Osteoblast (primary cell): ENCODE data around the gene CATSPERD. TPM values are rescaled to one million over a fixed set of nuclear protein-coding genes. Genes with fewer than 3 reads are reported as not detected.

Source experiments
- DNase-seq: peaks from one replicate; pipeline ENCODE4 v3.0.0; 2011; ENCODE audit warnings: low spot score, mixed read lengths; ENCODE audit not compliant: insufficient read length; ENCODE audit errors: missing footprints
- H2AFZ ChIP-seq: 2 replicates; pipeline ENCODE4 v1.6.0; 2011; ENCODE audit warnings: mild to moderate bottlenecking, low read length
- H3K27ac ChIP-seq: 2 replicates; pipeline ENCODE4 v1.5.1; 2011; ENCODE audit warnings: mild to moderate bottlenecking, low read depth, low read length, moderate library complexity
- H3K27me3 ChIP-seq: 2 replicates; pipeline ENCODE4 v1.6.0; 2012; ENCODE audit warnings: mild to moderate bottlenecking, control low read depth, inconsistent platforms, low read length, moderate library complexity; ENCODE audit not compliant: insufficient read depth
- H3K36me3 ChIP-seq: 2 replicates; pipeline ENCODE4 v1.5.1; 2011; ENCODE audit warnings: mild to moderate bottlenecking, low read length, control low read depth, moderate library complexity; ENCODE audit not compliant: insufficient read depth
- H3K4me1 ChIP-seq: 2 replicates; pipeline ENCODE4 v1.5.1; 2011; ENCODE audit warnings: mild to moderate bottlenecking, low read length, control low read depth, moderate library complexity; ENCODE audit not compliant: insufficient read depth
- H3K4me2 ChIP-seq: 2 replicates; pipeline ENCODE4 v1.6.0; 2011; ENCODE audit warnings: mild to moderate bottlenecking, low read length; ENCODE audit not compliant: insufficient read depth
- H3K4me3 ChIP-seq: fragments of 200-600 bp; sonication (generic); 3 replicates; pipeline ENCODE4 v1.5.1; 2012; ENCODE audit warnings: mild to moderate bottlenecking, low read length, inconsistent platforms; ENCODE audit not compliant: insufficient read depth
- H3K79me2 ChIP-seq: 2 replicates; pipeline ENCODE4 v1.6.0; 2012; ENCODE audit warnings: mild to moderate bottlenecking, low read length, control low read depth, inconsistent platforms; ENCODE audit not compliant: insufficient read depth
- H3K9me3 ChIP-seq: 2 replicates; pipeline ENCODE4 v1.5.1; 2011; ENCODE audit warnings: low read depth, low read length, control low read depth
- H4K20me1 ChIP-seq: 2 replicates; pipeline ENCODE4 v1.6.0; 2012; ENCODE audit warnings: mild to moderate bottlenecking, low read length, control low read depth; ENCODE audit not compliant: insufficient read depth
- total RNA-seq: library from RNA; depleted of rRNA; stranded (reverse); fragments of >200 nt; gene quantifications from 2 replicates; pipeline ENCODE4 v1.2.3, GENCODE V29; 2012
- TF ChIP-seq, protein P1 (sequence below): IDR thresholded peaks from 2 replicates; pipeline ENCODE4 v1.5.1; 2011; ENCODE audit warnings: mild to moderate bottlenecking, low read depth, low read length, moderate library complexity; ENCODE audit errors: extremely low read depth

Gene CATSPERD
- total RNA-seq, 1 donor = under 0.01 TPM

DNA sequence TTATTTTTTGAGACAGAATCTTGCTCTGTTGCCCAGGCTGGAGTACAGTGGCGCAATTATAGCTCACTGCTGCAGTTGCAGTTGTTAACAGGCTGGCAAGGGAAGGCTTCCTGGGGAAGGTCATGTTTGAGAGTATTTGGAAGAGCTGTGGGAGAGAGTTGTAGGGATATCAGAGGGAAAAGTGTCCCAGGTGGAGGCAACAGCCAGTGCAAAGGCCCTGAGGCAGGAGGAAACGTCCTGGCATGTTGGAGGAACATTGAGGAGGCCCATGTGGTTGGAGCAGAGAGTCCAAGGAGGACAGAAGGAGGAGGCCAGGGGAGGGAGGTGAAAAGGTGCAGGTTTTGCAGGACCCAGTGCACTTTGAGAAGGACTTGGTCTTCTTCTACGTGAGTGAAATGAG is 72.8 kb downstream of the CATSPERD start:
- H3K4me1 ChIP-seq = peaks cover 4% of the 10 kb centered on the region
- peaks cover 15% of the 10 kb centered on the region for H3K36me3 ChIP-seq
- no peak overlapping the region for H2AFZ ChIP-seq
- H4K20me1 ChIP-seq = peaks cover 9% of the 10 kb centered on the region
- no peak overlapping the region for H3K27ac ChIP-seq
- H3K4me2 ChIP-seq = no peak overlapping the region
- H3K9me3 ChIP-seq = no peaks in the 10 kb centered on the region
- no peak overlapping the region for H3K4me3 ChIP-seq
- TF ChIP-seq, protein P1, sequence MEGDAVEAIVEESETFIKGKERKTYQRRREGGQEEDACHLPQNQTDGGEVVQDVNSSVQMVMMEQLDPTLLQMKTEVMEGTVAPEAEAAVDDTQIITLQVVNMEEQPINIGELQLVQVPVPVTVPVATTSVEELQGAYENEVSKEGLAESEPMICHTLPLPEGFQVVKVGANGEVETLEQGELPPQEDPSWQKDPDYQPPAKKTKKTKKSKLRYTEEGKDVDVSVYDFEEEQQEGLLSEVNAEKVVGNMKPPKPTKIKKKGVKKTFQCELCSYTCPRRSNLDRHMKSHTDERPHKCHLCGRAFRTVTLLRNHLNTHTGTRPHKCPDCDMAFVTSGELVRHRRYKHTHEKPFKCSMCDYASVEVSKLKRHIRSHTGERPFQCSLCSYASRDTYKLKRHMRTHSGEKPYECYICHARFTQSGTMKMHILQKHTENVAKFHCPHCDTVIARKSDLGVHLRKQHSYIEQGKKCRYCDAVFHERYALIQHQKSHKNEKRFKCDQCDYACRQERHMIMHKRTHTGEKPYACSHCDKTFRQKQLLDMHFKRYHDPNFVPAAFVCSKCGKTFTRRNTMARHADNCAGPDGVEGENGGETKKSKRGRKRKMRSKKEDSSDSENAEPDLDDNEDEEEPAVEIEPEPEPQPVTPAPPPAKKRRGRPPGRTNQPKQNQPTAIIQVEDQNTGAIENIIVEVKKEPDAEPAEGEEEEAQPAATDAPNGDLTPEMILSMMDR = no peak
- H3K79me2 ChIP-seq = peaks cover 12% of the 10 kb centered on the region
- H3K27me3 ChIP-seq = no peaks in the 10 kb centered on the region
- no peak for DNase-seq

DNA sequence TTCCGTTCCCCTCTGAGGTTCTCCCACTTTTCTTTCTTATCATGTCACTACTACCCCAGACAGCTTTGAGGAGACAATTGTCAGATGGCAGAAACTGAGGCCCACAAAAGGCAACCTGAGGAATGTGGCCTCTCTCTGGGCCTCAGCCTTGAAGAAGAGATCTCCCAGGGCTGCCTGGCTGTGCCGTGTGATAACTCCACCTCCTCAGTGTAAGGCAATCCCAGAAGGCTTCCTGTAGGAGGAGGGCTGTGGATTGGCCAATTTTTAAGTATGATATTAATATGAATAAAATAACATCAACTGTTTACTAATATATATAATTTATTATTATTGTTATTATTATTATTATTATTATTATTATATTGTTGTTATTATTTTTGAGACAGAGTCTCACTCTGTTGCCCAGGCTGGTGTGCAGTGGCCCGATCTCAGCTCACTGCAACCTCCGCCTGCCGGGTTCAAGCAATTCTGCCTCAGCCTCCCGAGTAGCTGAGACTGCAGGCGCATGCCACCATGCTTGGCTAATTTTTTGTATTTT is 75.0 kb downstream of the CATSPERD start:
- TF ChIP-seq, protein P1 = no peak
- Histone ChIP-seq H3K4me3 (no peak overlapping the region), H2AFZ (no peak overlapping the region), H3K4me1 (no peaks in the 10 kb centered on the region), H3K4me2 (no peak overlapping the region), H3K79me2 (peaks cover 3% of the 10 kb centered on the region), H3K9me3 (no peaks in the 10 kb centered on the region), H3K27ac (no peak overlapping the region), H4K20me1 (no peaks in the 10 kb centered on the region), H3K27me3 (no peaks in the 10 kb centered on the region), H3K36me3 (no peaks in the 10 kb centered on the region)
- peak; percentile 46 for DNase-seq

DNA sequence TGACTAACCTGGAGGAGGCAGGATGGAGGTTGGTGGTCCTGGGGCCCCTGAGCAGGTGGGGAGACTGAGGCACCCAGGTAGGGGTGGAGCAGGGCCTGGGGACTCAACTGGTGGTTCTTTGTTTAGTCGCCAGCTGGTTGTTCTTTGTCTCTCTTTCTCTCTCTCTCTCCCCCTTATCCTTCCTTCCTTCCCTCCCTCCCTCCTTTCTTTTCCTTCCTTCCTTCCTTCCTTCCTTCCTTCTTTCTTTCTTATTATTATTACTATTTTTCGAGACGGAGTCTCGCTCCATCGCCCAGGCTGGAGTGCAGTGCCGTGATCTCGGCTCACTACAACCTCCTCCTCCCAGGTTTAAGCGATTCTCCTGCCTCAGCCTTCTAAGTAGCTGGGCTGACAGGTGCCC is 77.8 kb downstream of the CATSPERD start:
- no peak overlapping the region for H2AFZ ChIP-seq
- H3K4me3 ChIP-seq = no peak overlapping the region
- H3K4me1 ChIP-seq = no peaks in the 10 kb centered on the region
- H4K20me1 ChIP-seq = no peaks in the 10 kb centered on the region
- DNase-seq = no peak
- H3K9me3 ChIP-seq = no peaks in the 10 kb centered on the region
- H3K27ac ChIP-seq = no peak overlapping the region
- no peak overlapping the region for H3K4me2 ChIP-seq
- no peaks in the 10 kb centered on the region for H3K36me3 ChIP-seq
- H3K79me2 ChIP-seq = no peaks in the 10 kb centered on the region
- H3K27me3 ChIP-seq = peaks cover 6% of the 10 kb centered on the region
- TF ChIP-seq, protein P1 = no peak

DNA sequence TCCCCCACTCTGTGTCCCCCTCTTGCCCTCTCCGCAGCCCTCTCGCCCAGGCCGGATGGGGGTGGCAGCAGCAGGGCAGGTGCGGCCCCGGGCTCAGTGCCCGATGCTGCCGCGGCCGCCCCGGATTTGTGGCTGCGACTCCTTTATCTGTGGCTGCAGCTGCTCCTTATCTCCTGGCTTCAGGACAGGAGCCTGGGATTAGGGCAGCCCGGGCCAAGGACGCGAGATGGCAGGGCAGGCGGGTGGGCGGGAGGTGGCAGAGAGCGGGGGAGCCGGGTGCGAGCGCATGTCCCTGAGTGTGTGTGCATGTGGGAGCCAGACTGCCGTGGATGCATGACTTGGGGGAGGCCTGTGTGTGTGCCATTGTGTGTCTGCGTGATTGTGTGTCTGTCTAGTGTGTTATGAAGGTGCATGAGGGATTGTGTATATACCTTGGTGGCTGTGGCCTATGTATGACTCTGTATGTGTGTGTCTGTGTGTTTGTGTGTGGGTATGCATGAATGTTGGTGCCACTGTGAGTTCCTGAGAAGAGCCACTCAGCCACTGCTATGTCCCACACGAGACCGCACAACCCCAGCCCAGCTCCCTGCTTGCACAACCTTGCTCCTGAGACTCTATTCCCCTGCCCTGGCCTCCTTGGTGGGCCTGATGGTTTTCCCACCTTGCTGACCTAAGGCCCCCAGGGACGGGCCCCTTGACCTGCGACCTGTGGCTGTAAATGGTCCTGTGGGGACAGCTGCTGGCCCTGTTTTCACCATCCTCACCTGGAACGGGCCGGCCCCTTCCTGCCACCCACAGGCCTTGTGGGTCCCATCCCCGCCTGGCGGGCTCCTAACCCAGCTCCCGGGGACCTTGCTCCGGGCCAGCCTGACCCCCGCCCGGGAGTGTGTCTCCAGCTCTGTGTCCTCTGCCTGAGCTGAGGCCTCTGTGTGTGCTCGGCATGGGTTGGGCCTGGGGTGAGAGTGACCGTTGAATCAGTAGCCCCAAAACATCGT is 79.1 kb downstream of the CATSPERD start:
- Histone ChIP-seq H3K9me3 (no peaks in the 10 kb centered on the region), H3K4me2 (no peak overlapping the region), H3K27ac (no peak overlapping the region), H2AFZ (no peak overlapping the region), H4K20me1 (no peaks in the 10 kb centered on the region), H3K79me2 (no peaks in the 10 kb centered on the region), H3K4me3 (no peak overlapping the region), H3K36me3 (no peaks in the 10 kb centered on the region), H3K4me1 (peaks cover 5% of the 10 kb centered on the region), H3K27me3 (peaks cover 11% of the 10 kb centered on the region)
- no peak for DNase-seq
- TF ChIP-seq, protein P1 = no peak
